CD14-positive monocyte (primary cell): ENCODE results near the gene ITPR2. TPM values are rescaled to one million over a fixed set of nuclear protein-coding genes. Genes with fewer than 3 reads are reported as not detected.

Experiments used
- DNase-seq, 3 donors: peaks; one replicate each; pipeline ENCODE4 v3.0.0-alpha.2; 2011 to 2022
- H2AFZ ChIP-seq: 2 replicates; pipeline ENCODE4 v1.6.0; 2012; ENCODE audit warnings: mild to moderate bottlenecking, low read depth, low read length, inconsistent platforms; ENCODE audit not compliant: insufficient read depth, poor library complexity, severe bottlenecking
- H3K27ac ChIP-seq, 2 donors: 1 replicate in 1 of 2; 2 replicates in 1 of 2; pipeline ENCODE4 v1.5.1; 2012 to 2013; ENCODE audit warnings: low read length in 2 of 2, control low read depth in 1 of 2, inconsistent platforms in 1 of 2, low read depth in 1 of 2, mild to moderate bottlenecking in 1 of 2
- H3K27me3 ChIP-seq, 2 donors: one replicate each; pipeline versions ENCODE4 v1.6.0 to v1.6.1; 2011 to 2013; ENCODE audit warnings: low read length in 2 of 2; ENCODE audit not compliant: control insufficient read depth in 2 of 2, insufficient read depth in 2 of 2
- H3K36me3 ChIP-seq, 2 donors: replicated peaks in 1 of 2; 1 replicate in 1 of 2; 2 replicates in 1 of 2; pipeline versions ENCODE4 v1.5.1 to v1.6.1; 2012 to 2013; ENCODE audit warnings: low read length in 2 of 2, control low read depth in 1 of 2, inconsistent platforms in 1 of 2, mild to moderate bottlenecking in 1 of 2; ENCODE audit not compliant: insufficient read depth in 2 of 2, control insufficient read depth in 1 of 2
- H3K4me1 ChIP-seq, 2 donors: 1 replicate in 1 of 2; 2 replicates in 1 of 2; pipeline versions ENCODE4 v1.5.1 to v1.6.1; 2012 to 2013; ENCODE audit warnings: low read length in 2 of 2, control low read depth in 1 of 2, inconsistent platforms in 1 of 2, mild to moderate bottlenecking in 1 of 2, moderate library complexity in 1 of 2; ENCODE audit not compliant: insufficient read depth in 2 of 2, control insufficient read depth in 1 of 2
- H3K4me2 ChIP-seq: replicated peaks from 2 replicates; pipeline ENCODE3; 2012; ENCODE audit warnings: low read length, moderate library complexity, mild to moderate bottlenecking; ENCODE audit not compliant: poor library complexity, severe bottlenecking; ENCODE audit errors: extremely low read depth
- H3K4me3 ChIP-seq, 3 experiments: fragments of 200-600 bp in 1 of 3; sonication (generic) in 1 of 3; replicated peaks in 1 of 3; 1 replicate in 2 of 3; 2 replicates in 1 of 3; pipeline ENCODE4 v1.5.1; 2011 to 2013; ENCODE audit warnings: low read length in 3 of 3, mild to moderate bottlenecking in 3 of 3, control low read depth in 2 of 3, low read depth in 2 of 3, inconsistent platforms in 1 of 3, moderate library complexity in 1 of 3
- H3K79me2 ChIP-seq: 2 replicates; pipeline ENCODE4 v1.6.0; 2012; ENCODE audit warnings: mild to moderate bottlenecking, control low read depth, inconsistent platforms, low read length, moderate library complexity; ENCODE audit not compliant: insufficient read depth
- H3K9ac ChIP-seq: 2 replicates; pipeline ENCODE4 v1.6.0; 2017; ENCODE audit warnings: low read length, mild to moderate bottlenecking; ENCODE audit not compliant: insufficient read depth, poor library complexity, severe bottlenecking
- H3K9me3 ChIP-seq, 2 donors: replicated peaks in 1 of 2; 1 replicate in 1 of 2; 2 replicates in 1 of 2; pipeline versions ENCODE4 v1.5.1 to v1.6.1; 2012 to 2013; ENCODE audit warnings: low read length in 2 of 2, control low read depth in 1 of 2; ENCODE audit not compliant: control insufficient read depth in 1 of 2, insufficient read depth in 1 of 2
- H4K20me1 ChIP-seq: 2 replicates; pipeline ENCODE4 v1.6.0; 2012; ENCODE audit warnings: mild to moderate bottlenecking, low read length, control low read depth, moderate library complexity; ENCODE audit not compliant: insufficient read depth
- H3K27ac Mint-ChIP-seq, 7 donors: one replicate each; pipeline ENCODE4 v1.8.0; 2020; ENCODE audit warnings: mild to moderate bottlenecking in 7 of 7, mixed read lengths in 7 of 7, moderate library complexity in 6 of 7, inconsistent platforms in 2 of 7
- H3K27me3 Mint-ChIP-seq, 3 donors: one replicate each; pipeline ENCODE4 v1.8.0; 2021 to 2022; ENCODE audit warnings: low read depth in 3 of 3, mild to moderate bottlenecking in 3 of 3, mixed read lengths in 3 of 3, moderate library complexity in 3 of 3, inconsistent platforms in 1 of 3
- H3K36me3 Mint-ChIP-seq, 2 donors: one replicate each; pipeline ENCODE4 v1.8.0; 2020; ENCODE audit warnings: mixed read lengths in 2 of 2, inconsistent platforms in 1 of 2, mild to moderate bottlenecking in 1 of 2
- H3K4me1 Mint-ChIP-seq: one replicate; pipeline ENCODE4 v1.8.0; 2020; ENCODE audit warnings: mild to moderate bottlenecking, mixed read lengths
- H3K4me3 Mint-ChIP-seq, 2 donors: one replicate each; pipeline ENCODE4 v1.8.0; 2020; ENCODE audit warnings: mild to moderate bottlenecking in 2 of 2, mixed read lengths in 2 of 2, moderate library complexity in 1 of 2
- H3K9me3 Mint-ChIP-seq, 7 donors: one replicate each; pipeline ENCODE4 v1.8.0; 2020 to 2022; ENCODE audit warnings: mixed read lengths in 7 of 7, mild to moderate bottlenecking in 6 of 7, moderate library complexity in 6 of 7, inconsistent platforms in 2 of 7
- WGBS: methylation state at CpG from one replicate; pipeline ENCODE4 v1.1.5; 2013; ENCODE audit warnings: missing lambda C conversion rate; ENCODE audit not compliant: insufficient coverage; 5-methylcytosine and 5-hydroxymethylcytosine counted together
- intact Hi-C, 2 donors: fragments of 100-400 bp; cut with micrococcal nuclease; formaldehyde crosslinking; loops; one replicate each; pipeline versions ENCODE4 v1.15.0 to v1.15.1; 2023
- polyA plus RNA-seq, 3 donors: library from polyadenylated mRNA; depleted of rRNA in 1 of 3; unstranded in 2 of 3; stranded (reverse) in 1 of 3; fragments of 300-500 nt in 2 of 3; fragments of >200 nt in 1 of 3; fragmentation: Illumina TruSeq in 2 of 3; gene quantifications; 1 replicate in 2 of 3; 2 replicates in 1 of 3; pipeline ENCODE4 v1.2.3, GENCODE V29; 2012 to 2021
- TF ChIP-seq, protein P1 (sequence below): fragments of 200-600 bp; IDR thresholded peaks from one replicate; pipeline ENCODE4 v1.8.0; 2022; ENCODE audit warnings: antibody characterized with exemption, mild to moderate bottlenecking

The ITPR2 gene
- polyA plus RNA-seq, 3 donors: 2.7 to 6.4 (median 5.7) TPM

- peaks cover 8 to 25% (median 14%) of the 10 kb centered on the region in 7 donors for H3K9me3 Mint-ChIP-seq
- H3K4me1 Mint-ChIP-seq: no peaks in the 10 kb centered on the region
- intact Hi-C loops: no loop called here
- Histone ChIP-seq H3K9ac (no peak overlapping the region), H3K27ac (no peak overlapping the region), H3K79me2 (no peaks in the 10 kb centered on the region), H3K4me3 (no peak overlapping the region), H3K36me3 (no peaks in the 10 kb centered on the region), H2AFZ (no peak overlapping the region), H3K4me1 (no peaks in the 10 kb centered on the region), H4K20me1 (no peaks in the 10 kb centered on the region), H3K4me2 (no peak overlapping the region), H3K9me3 (peaks cover 0 to 12% of the 10 kb centered on the region in 2 donors), H3K27me3 (no peaks in the 10 kb centered on the region)
- 94% methylated on average over 5 of the region's 5 CpGs for WGBS
- TF ChIP-seq, protein P1, sequence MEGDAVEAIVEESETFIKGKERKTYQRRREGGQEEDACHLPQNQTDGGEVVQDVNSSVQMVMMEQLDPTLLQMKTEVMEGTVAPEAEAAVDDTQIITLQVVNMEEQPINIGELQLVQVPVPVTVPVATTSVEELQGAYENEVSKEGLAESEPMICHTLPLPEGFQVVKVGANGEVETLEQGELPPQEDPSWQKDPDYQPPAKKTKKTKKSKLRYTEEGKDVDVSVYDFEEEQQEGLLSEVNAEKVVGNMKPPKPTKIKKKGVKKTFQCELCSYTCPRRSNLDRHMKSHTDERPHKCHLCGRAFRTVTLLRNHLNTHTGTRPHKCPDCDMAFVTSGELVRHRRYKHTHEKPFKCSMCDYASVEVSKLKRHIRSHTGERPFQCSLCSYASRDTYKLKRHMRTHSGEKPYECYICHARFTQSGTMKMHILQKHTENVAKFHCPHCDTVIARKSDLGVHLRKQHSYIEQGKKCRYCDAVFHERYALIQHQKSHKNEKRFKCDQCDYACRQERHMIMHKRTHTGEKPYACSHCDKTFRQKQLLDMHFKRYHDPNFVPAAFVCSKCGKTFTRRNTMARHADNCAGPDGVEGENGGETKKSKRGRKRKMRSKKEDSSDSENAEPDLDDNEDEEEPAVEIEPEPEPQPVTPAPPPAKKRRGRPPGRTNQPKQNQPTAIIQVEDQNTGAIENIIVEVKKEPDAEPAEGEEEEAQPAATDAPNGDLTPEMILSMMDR: no peak
- H3K27me3 Mint-ChIP-seq: peaks cover 0 to 4% (median 3%) of the 10 kb centered on the region in 3 donors
- DNase-seq: no peak
- H3K27ac Mint-ChIP-seq: no peak overlapping the region
- H3K4me3 Mint-ChIP-seq: no peak overlapping the region
- no peaks in the 10 kb centered on the region for H3K36me3 Mint-ChIP-seq
Observed at GRCh38 chr12:26319511-26319910, 513.5 kb downstream of the ITPR2 start.

GRCh38 chr12:26318661-26319068 lies 514.3 kb downstream of the ITPR2 start:
- Histone ChIP-seq H3K4me2 (no peak overlapping the region), H3K36me3 (no peaks in the 10 kb centered on the region), H2AFZ (no peak overlapping the region), H3K9ac (no peak overlapping the region), H3K79me2 (no peaks in the 10 kb centered on the region), H3K9me3 (peaks cover 0 to 12% of the 10 kb centered on the region in 2 donors), H3K27me3 (no peaks in the 10 kb centered on the region), H3K27ac (no peak overlapping the region), H4K20me1 (no peaks in the 10 kb centered on the region), H3K4me1 (no peaks in the 10 kb centered on the region), H3K4me3 (no peak overlapping the region)
- Mint-ChIP-seq H3K27me3 (peaks cover 0 to 4% (median 3%) of the 10 kb centered on the region in 3 donors), H3K4me3 (no peak overlapping the region), H3K27ac (no peak overlapping the region), H3K36me3 (no peaks in the 10 kb centered on the region), H3K4me1 (no peaks in the 10 kb centered on the region), H3K9me3 (peaks cover 9 to 31% (median 16%) of the 10 kb centered on the region in 7 donors)
- intact Hi-C loops: no loop called here
- TF ChIP-seq, protein P1: no peak
- peak in 1 of 3 donors; percentile 28 for DNase-seq
- 61% methylated on average over 2 of the region's 5 CpGs for WGBS
